ENCODE data around the gene MAP3K13. TPM values are rescaled to one million over a fixed set of nuclear protein-coding genes. Genes with fewer than 3 reads are reported as not detected.

The MAP3K13 gene
- total RNA-seq, 1 experiment from 2014 or later: 10.6 TPM

- no peak for TF ChIP-seq CTCF (conservative IDR thresholded peaks at IDR 0.05)
- no peak overlapping the region for H2AFZ ChIP-seq (ENCODE audit: low read length)
Measured at GRCh38 chr3:185319801-185320200, 43.1 kb upstream of the MAP3K13 start.

More at GRCh38 chr3:185319801-185320200, 43.1 kb upstream of the MAP3K13 start:
- Histone ChIP-seq H2BK20ac (ENCODE audit: low read depth, low read length, poor library complexity, severe bottlenecking) (no peak overlapping the region), H3K4me1 (ENCODE audit: insufficient read depth, low read length) (no peaks in the 10 kb centered on the region), H4K91ac (ENCODE audit: insufficient read length, low read depth, low read length) (no peak overlapping the region), H3K4me2 (ENCODE audit: insufficient read depth, insufficient read length, low read length) (no peak overlapping the region), H3K27ac (ENCODE audit: insufficient read length, low read depth, low read length) (no peak overlapping the region), H2BK15ac (ENCODE audit: low read depth, low read length) (no peak overlapping the region), H3K27me3 (ENCODE audit: insufficient read depth, low read length) (no peaks in the 10 kb centered on the region), H2AK5ac (ENCODE audit: insufficient read length, low read length) (no peak overlapping the region), H2BK120ac (ENCODE audit: low read depth, low read length, poor library complexity, severe bottlenecking) (no peak overlapping the region), H3T11ph (ENCODE audit: low read length) (no peak overlapping the region), H3K4ac (ENCODE audit: low read depth, low read length) (no peak overlapping the region), H3K56ac (ENCODE audit: insufficient read length, low read depth, low read length) (no peak overlapping the region), H3K14ac (ENCODE audit: insufficient read depth, low read length) (no peak overlapping the region), H3K79me2 (ENCODE audit: insufficient read depth, low read length) (no peaks in the 10 kb centered on the region), H3K9me3 (ENCODE audit: control insufficient read depth, low read depth, low read length) (no peaks in the 10 kb centered on the region), H2BK5ac (ENCODE audit: insufficient read length, low read length) (no peak overlapping the region), H4K8ac (replicated peaks; ENCODE audit: insufficient read length, low read depth, low read length) (no peak overlapping the region), H3K23ac (ENCODE audit: insufficient read length, low read depth, low read length) (no peak overlapping the region), H4K20me1 (ENCODE audit: control insufficient read depth, insufficient read depth, insufficient read length) (no peaks in the 10 kb centered on the region), H4K5ac (ENCODE audit: insufficient read length, low read depth, low read length) (no peak overlapping the region), H3K79me1 (ENCODE audit: insufficient read depth, low read depth, low read length, poor library complexity, severe bottlenecking) (no peaks in the 10 kb centered on the region), H3K18ac (ENCODE audit: insufficient read length, low read depth, low read length) (no peak overlapping the region), H2BK12ac (ENCODE audit: insufficient read length, low read depth, low read length) (no peak overlapping the region), H3K9ac (ENCODE audit: extremely low read depth, insufficient read length, low read length) (no peak overlapping the region), H3K23me2 (ENCODE audit: insufficient read length, low read depth, low read length, poor library complexity, severe bottlenecking) (no peaks in the 10 kb centered on the region)
- H3K4me1 Mint-ChIP-seq: no peaks in the 10 kb centered on the region
- DNase-seq: no peak
- no peak overlapping the region for H3K27ac Mint-ChIP-seq
- H3K4me3 Mint-ChIP-seq: no peak overlapping the region
- no peaks in the 10 kb centered on the region for H3K27me3 Mint-ChIP-seq (ENCODE audit: low read depth)
- WGBS (ENCODE audit: extremely low coverage, insufficient read length, low lambda C conversion rate): no CpG with 5 or more reads among the region's 6 CpGs
- H3K36me3 Mint-ChIP-seq (ENCODE audit: insufficient read depth in 1 of 3, low read depth in 3 of 3): no peaks in the 10 kb centered on the region
- no peaks in the 10 kb centered on the region for H3K9me3 Mint-ChIP-seq

Measured in H9 (cell line).